ENCODE data around the gene CFAP73.
"Not testable (repeated sequence)": the region's sequence is repeated elsewhere in the genome, so short reads cannot be mapped to it uniquely, and the experiment has no call there.

CFAP73 gene

DNA sequence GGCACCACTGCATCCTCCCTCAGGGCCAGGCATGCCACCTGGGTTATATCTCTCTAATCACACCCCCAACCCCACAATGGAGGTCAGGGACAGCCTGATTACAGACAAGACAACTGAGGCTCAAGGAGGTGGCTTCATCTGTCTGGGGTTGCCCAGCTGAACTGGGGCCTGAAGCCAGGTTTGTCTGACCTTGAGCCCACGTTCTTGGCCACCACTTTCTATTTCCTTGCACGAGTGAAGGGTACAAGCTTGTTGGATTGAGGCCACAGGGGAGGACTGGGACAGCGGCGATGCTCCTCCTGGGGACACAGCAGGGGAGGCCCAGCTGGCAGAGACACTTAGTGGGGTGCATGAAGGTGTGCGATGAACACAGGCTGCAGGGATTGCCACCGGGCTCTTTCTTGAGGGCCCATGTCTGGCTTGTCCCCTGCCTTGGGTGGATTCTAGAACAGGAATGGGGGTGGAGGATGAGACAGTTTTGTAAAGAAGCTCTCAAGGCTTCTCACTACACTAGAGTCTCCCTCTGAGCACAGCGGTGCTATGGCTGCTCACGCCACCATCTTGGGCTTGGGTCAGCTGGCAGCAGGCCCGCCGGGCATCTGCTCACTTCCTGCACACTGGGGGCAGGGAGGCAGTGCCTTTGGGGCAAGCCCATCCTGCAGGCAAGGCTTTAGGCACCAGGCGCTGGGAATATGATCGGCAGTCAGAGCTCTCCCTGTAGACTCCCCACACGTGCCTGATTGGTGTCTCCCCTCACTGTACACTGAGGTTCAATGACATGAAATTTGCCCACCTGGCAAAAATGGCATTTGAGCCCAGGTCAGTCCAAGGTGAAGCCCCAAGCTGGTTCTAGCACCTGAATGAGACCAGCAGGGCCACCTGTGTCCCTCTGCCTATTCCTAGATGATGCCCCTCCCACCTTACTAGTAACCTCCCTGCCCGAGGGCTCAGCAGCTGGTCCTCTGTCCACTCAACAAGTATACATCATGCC is 52.0 kb downstream of the CFAP73 start:
- Histone ChIP-seq H3K36me3 (ENCODE audit: control insufficient read depth, insufficient read depth, low read length) (no peaks in the 10 kb centered on the region), H3K27me3 (replicated peaks; ENCODE audit: control insufficient read depth, insufficient read depth, low read length) (no peaks in the 10 kb centered on the region), H3K4me3 (replicated peaks; ENCODE audit: low read depth, low read length) (no peak overlapping the region)
- no peak for DNase-seq (ENCODE audit: extremely low read depth, insufficient read length)
- TF ChIP-seq, protein P1, sequence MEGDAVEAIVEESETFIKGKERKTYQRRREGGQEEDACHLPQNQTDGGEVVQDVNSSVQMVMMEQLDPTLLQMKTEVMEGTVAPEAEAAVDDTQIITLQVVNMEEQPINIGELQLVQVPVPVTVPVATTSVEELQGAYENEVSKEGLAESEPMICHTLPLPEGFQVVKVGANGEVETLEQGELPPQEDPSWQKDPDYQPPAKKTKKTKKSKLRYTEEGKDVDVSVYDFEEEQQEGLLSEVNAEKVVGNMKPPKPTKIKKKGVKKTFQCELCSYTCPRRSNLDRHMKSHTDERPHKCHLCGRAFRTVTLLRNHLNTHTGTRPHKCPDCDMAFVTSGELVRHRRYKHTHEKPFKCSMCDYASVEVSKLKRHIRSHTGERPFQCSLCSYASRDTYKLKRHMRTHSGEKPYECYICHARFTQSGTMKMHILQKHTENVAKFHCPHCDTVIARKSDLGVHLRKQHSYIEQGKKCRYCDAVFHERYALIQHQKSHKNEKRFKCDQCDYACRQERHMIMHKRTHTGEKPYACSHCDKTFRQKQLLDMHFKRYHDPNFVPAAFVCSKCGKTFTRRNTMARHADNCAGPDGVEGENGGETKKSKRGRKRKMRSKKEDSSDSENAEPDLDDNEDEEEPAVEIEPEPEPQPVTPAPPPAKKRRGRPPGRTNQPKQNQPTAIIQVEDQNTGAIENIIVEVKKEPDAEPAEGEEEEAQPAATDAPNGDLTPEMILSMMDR (IDR thresholded peaks at IDR 0.05; ENCODE audit: insufficient read depth, low read length, poor library complexity, severe bottlenecking): no peak

DNA sequence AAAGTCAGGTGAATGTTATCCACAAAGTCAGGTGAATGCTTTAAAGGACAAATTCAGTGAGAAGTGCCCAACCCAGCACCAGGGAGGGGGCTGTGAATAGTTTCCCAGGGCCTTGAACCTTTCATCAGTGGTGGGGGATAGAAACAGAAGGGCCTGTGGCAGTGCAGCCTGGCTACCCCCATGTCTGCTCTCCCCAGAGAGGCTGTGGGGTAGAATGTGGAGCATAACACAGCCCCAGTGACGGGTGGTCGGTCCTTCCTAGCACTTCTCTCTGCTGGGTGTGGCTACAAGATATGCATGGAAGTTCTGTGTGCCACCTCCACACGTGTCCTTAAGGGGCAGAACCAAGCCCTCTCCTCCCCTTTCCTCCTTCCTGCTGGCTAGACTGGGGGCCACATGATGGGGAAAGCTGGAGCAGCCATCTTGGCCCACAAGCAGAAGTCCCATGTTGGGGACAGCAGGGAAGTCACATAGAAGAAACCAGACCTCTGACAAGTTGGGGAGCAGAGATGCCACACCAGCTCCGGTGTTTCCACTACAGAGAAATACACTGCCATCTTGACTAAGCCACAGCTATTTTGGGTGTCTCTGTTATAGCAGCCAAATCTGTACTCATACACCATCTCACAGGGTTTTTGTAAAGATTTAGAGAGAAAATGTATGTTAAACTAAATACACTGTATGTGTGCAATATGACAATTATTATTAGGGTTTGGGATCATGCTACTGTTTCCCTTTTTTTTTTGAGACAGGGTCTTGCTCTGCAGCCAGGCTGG is 53.0 kb downstream of the CFAP73 start:
- TF ChIP-seq, protein P1 (IDR thresholded peaks at IDR 0.05; ENCODE audit: insufficient read depth, low read length, poor library complexity, severe bottlenecking): no peak
- Histone ChIP-seq H3K4me3 (replicated peaks; ENCODE audit: low read depth, low read length) (no peak overlapping the region), H3K36me3 (ENCODE audit: control insufficient read depth, insufficient read depth, low read length) (no peaks in the 10 kb centered on the region), H3K27me3 (replicated peaks; ENCODE audit: control insufficient read depth, insufficient read depth, low read length) (no peaks in the 10 kb centered on the region)
- DNase-seq (ENCODE audit: extremely low read depth, insufficient read length): no peak

DNA sequence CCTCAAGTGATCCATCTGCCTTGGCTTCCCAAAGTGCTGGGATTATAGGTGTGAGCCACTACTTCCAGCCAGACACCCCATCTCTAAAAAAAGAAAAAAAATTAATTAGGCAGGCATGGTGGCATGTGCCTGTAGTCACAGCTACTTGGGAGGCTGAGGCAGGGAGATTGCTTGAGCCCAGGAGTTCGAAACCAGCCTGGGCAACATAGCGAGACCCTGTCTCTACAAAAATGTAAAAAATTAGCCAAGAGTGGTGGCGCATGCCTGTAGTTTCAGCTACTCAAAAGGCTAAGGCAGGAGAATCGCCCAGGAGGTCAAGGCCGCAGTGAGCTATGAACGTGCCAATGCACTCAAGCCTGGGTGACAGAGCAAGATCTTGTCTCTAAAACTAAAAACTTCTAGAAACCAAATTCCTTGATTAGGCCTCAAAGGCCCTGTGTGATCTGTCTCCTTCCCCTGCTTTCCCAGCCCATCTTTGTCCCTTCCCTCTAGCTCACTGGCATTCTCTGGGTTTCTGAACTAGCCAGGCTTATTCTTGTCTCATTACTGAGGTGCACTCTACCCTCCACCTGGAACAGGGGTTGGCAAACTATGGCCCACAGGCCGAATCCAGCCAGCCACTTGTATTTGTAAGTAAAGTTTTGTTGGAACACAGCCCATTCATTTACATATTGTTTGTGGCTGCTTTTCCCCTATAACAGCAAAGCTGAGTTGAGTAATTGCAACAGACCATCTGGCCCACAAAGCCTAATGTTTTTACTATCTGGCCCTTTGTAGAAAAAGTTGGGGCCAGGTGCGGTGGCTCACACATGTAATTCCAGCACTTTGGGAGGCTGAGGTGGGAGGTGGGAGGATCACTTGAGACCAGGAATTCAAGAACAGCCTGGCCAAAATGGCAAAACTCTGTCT is 54.6 kb downstream of the CFAP73 start:
- Histone ChIP-seq H3K27me3 (replicated peaks; ENCODE audit: control insufficient read depth, insufficient read depth, low read length) (no peaks in the 10 kb centered on the region), H3K36me3 (ENCODE audit: control insufficient read depth, insufficient read depth, low read length) (no peaks in the 10 kb centered on the region), H3K4me3 (replicated peaks; ENCODE audit: low read depth, low read length) (no peak overlapping the region)
- TF ChIP-seq, protein P1 (IDR thresholded peaks at IDR 0.05; ENCODE audit: insufficient read depth, low read length, poor library complexity, severe bottlenecking): no peak
- DNase-seq (ENCODE audit: extremely low read depth, insufficient read length): no peak

DNA sequence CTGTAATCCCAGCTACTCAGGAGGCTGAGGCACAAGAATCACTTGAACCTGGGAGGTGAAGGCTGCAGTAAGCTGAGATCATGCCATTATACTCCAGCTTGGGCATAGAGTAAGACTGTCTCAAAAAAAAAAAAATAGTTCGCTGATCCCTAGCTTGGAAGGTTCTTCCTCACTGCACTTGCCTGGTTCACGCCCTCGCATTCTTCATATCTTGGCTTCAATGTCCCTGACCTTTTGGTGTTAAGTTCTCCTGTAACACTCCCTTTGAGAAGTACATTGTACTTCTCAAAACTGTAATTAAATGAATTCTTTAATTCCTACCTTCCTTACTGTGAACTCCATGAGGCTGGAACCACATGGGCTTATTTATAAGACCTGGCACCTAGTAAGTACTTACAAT is 55.3 kb downstream of the CFAP73 start:
- Histone ChIP-seq H3K4me3 (replicated peaks; ENCODE audit: low read depth, low read length) (no peak overlapping the region), H3K27me3 (replicated peaks; ENCODE audit: control insufficient read depth, insufficient read depth, low read length) (no peaks in the 10 kb centered on the region), H3K36me3 (ENCODE audit: control insufficient read depth, insufficient read depth, low read length) (no peaks in the 10 kb centered on the region)
- DNase-seq (ENCODE audit: extremely low read depth, insufficient read length): no peak
- TF ChIP-seq, protein P1 (IDR thresholded peaks at IDR 0.05; ENCODE audit: insufficient read depth, low read length, poor library complexity, severe bottlenecking): no peak

DNA sequence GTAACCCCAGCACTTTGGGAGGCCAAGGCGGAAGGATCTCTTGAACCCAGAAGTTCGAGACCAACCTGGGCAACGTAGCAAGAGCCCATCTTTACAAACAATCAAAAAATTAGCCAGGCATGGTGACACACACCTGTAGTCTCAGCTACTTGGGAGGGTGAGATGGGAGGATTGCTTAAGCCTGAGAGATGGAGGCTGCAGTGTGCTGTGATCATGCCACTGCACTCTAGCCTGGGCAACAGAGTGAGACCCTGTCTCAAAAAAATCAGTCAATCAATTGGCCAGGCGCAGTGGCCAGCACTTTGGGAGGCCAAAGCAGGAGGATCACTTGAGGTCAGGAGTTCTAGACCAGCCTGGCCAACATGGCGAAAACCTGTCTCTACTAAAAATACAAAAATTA is 57.3 kb downstream of the CFAP73 start:
- not testable (repeated sequence) for H3K27me3 ChIP-seq (replicated peaks; ENCODE audit: control insufficient read depth, insufficient read depth, low read length); H3K4me3 ChIP-seq (replicated peaks; ENCODE audit: low read depth, low read length); DNase-seq (ENCODE audit: extremely low read depth, insufficient read length); H3K36me3 ChIP-seq (ENCODE audit: control insufficient read depth, insufficient read depth, low read length)
